Measurements from ENCODE around the gene RAB11A.

RAB11A gene

GRCh38 chr15:65913631-65914199 is 44.4 kb downstream of the RAB11A start:
- H3K4me2 ChIP-seq (ENCODE audit: insufficient read depth, low read length, poor library complexity, severe bottlenecking) = no peak overlapping the region
- H3K9ac ChIP-seq (ENCODE audit: low read depth, low read length, poor library complexity) = no peak overlapping the region
- DNase-seq (ENCODE audit: low spot score) = no peak
- H3K4ac ChIP-seq (ENCODE audit: low read length) = no peak overlapping the region
- no peaks in the 10 kb centered on the region for H3K9me3 ChIP-seq (replicated peaks in 1 of 2; ENCODE audit: control insufficient read depth in 2 of 2, insufficient read depth in 1 of 2, low read depth in 1 of 2, low read length in 2 of 2)
- H2BK5ac ChIP-seq (ENCODE audit: low read length) = no peak overlapping the region
- no peak overlapping the region for H4K91ac ChIP-seq (ENCODE audit: low read depth, low read length, poor library complexity)
- no peak overlapping the region for H3K23ac ChIP-seq (ENCODE audit: low read depth, low read length, poor library complexity)
- H3K27ac ChIP-seq (replicated peaks; ENCODE audit: low read length) = no peak overlapping the region
- H2BK12ac ChIP-seq (ENCODE audit: low read length) = no peak overlapping the region
- no peak overlapping the region for H2BK120ac ChIP-seq (ENCODE audit: low read depth, low read length)
- H3K18ac ChIP-seq (ENCODE audit: low read length) = no peak overlapping the region
- no peak overlapping the region for H2AFZ ChIP-seq (ENCODE audit: low read length)
- H3K79me1 ChIP-seq (ENCODE audit: low read depth, low read length) = no peaks in the 10 kb centered on the region
- H2BK15ac ChIP-seq (ENCODE audit: low read length) = no peak overlapping the region
- H3K36me3 ChIP-seq (replicated peaks in 1 of 2; ENCODE audit: control insufficient read depth in 2 of 2, insufficient read depth in 2 of 2, low read length in 2 of 2) = peaks cover 3 to 25% of the 10 kb centered on the region in 2 donors
- no peak overlapping the region for H3K14ac ChIP-seq (ENCODE audit: low read length)
- no peak overlapping the region for H2AK5ac ChIP-seq (ENCODE audit: low read depth, low read length)
- no CpG with 5 or more reads among the region's 13 CpGs for WGBS, 2 donors (ENCODE audit: extremely low coverage in 2 of 2, insufficient read length in 2 of 2, insufficient replicate concordance in 1 of 2)
- peaks cover 7 to 8% of the 10 kb centered on the region in 2 donors for H3K4me1 ChIP-seq (ENCODE audit: control insufficient read depth in 2 of 2, insufficient read depth in 1 of 2, low read depth in 1 of 2, low read length in 2 of 2)
- no peaks in the 10 kb centered on the region for H3K27me3 ChIP-seq (ENCODE audit: control insufficient read depth in 3 of 3, insufficient read depth in 3 of 3, low read depth in 1 of 3, low read length in 3 of 3)
- H3K4me3 ChIP-seq (ENCODE audit: low read length in 2 of 2) = no peak overlapping the region
- H4K8ac ChIP-seq (ENCODE audit: low read depth, low read length) = no peak overlapping the region

- Histone ChIP-seq H3K27ac (replicated peaks; ENCODE audit: low read length) (no peak overlapping the region), H3K4me1 (ENCODE audit: control insufficient read depth in 2 of 2, insufficient read depth in 1 of 2, low read depth in 1 of 2, low read length in 2 of 2) (peaks cover 7 to 8% of the 10 kb centered on the region in 2 donors), H3K9me3 (replicated peaks in 1 of 2; ENCODE audit: control insufficient read depth in 2 of 2, insufficient read depth in 1 of 2, low read depth in 1 of 2, low read length in 2 of 2) (no peaks in the 10 kb centered on the region), H3K23ac (ENCODE audit: low read depth, low read length, poor library complexity) (no peak overlapping the region), H3K4me3 (ENCODE audit: low read length in 2 of 2) (no peak overlapping the region), H3K79me1 (ENCODE audit: low read depth, low read length) (no peaks in the 10 kb centered on the region), H2BK12ac (ENCODE audit: low read length) (no peak overlapping the region), H3K14ac (ENCODE audit: low read length) (no peak overlapping the region), H2AK5ac (ENCODE audit: low read depth, low read length) (no peak overlapping the region), H3K9ac (ENCODE audit: low read depth, low read length, poor library complexity) (no peak overlapping the region), H3K4me2 (ENCODE audit: insufficient read depth, low read length, poor library complexity, severe bottlenecking) (no peak overlapping the region), H2BK120ac (ENCODE audit: low read depth, low read length) (no peak overlapping the region), H2BK5ac (ENCODE audit: low read length) (no peak overlapping the region), H4K8ac (ENCODE audit: low read depth, low read length) (no peak overlapping the region), H4K91ac (ENCODE audit: low read depth, low read length, poor library complexity) (no peak overlapping the region), H3K4ac (ENCODE audit: low read length) (no peak overlapping the region), H3K36me3 (replicated peaks in 1 of 2; ENCODE audit: control insufficient read depth in 2 of 2, insufficient read depth in 2 of 2, low read length in 2 of 2) (peaks cover 3 to 19% of the 10 kb centered on the region in 2 donors), H3K18ac (ENCODE audit: low read length) (no peak overlapping the region), H2BK15ac (ENCODE audit: low read length) (no peak overlapping the region), H2AFZ (ENCODE audit: low read length) (no peak overlapping the region), H3K27me3 (ENCODE audit: control insufficient read depth in 3 of 3, insufficient read depth in 3 of 3, low read depth in 1 of 3, low read length in 3 of 3) (no peaks in the 10 kb centered on the region)
- no peak for DNase-seq (ENCODE audit: low spot score)
- no CpG with 5 or more reads among the region's 4 CpGs for WGBS, 2 donors (ENCODE audit: extremely low coverage in 2 of 2, insufficient read length in 2 of 2, insufficient replicate concordance in 1 of 2)
Measured at GRCh38 chr15:65914386-65914785, 45.1 kb downstream of the RAB11A start.

GRCh38 chr15:65914981-65915925 is 46.0 kb downstream of the RAB11A start:
- no CpG with 5 or more reads among the region's 8 CpGs for WGBS, 2 donors (ENCODE audit: extremely low coverage in 2 of 2, insufficient read length in 2 of 2, insufficient replicate concordance in 1 of 2)
- Histone ChIP-seq H3K9me3 (replicated peaks in 1 of 2; ENCODE audit: control insufficient read depth in 2 of 2, insufficient read depth in 1 of 2, low read depth in 1 of 2, low read length in 2 of 2) (no peaks in the 10 kb centered on the region), H3K14ac (ENCODE audit: low read length) (no peak overlapping the region), H3K9ac (ENCODE audit: low read depth, low read length, poor library complexity) (no peak overlapping the region), H3K4me3 (ENCODE audit: low read length in 2 of 2) (no peak overlapping the region), H3K4me1 (ENCODE audit: control insufficient read depth in 2 of 2, insufficient read depth in 1 of 2, low read depth in 1 of 2, low read length in 2 of 2) (peaks cover 7 to 8% of the 10 kb centered on the region in 2 donors), H2AFZ (ENCODE audit: low read length) (no peak overlapping the region), H3K23ac (ENCODE audit: low read depth, low read length, poor library complexity) (no peak overlapping the region), H2BK15ac (ENCODE audit: low read length) (no peak overlapping the region), H2BK12ac (ENCODE audit: low read length) (no peak overlapping the region), H3K4me2 (ENCODE audit: insufficient read depth, low read length, poor library complexity, severe bottlenecking) (no peak overlapping the region), H3K79me1 (ENCODE audit: low read depth, low read length) (no peaks in the 10 kb centered on the region), H2BK120ac (ENCODE audit: low read depth, low read length) (no peak overlapping the region), H2AK5ac (ENCODE audit: low read depth, low read length) (no peak overlapping the region), H4K91ac (ENCODE audit: low read depth, low read length, poor library complexity) (no peak overlapping the region), H3K27me3 (ENCODE audit: control insufficient read depth in 3 of 3, insufficient read depth in 3 of 3, low read depth in 1 of 3, low read length in 3 of 3) (no peaks in the 10 kb centered on the region), H2BK5ac (ENCODE audit: low read length) (no peak overlapping the region), H4K8ac (ENCODE audit: low read depth, low read length) (no peak overlapping the region), H3K4ac (ENCODE audit: low read length) (no peak overlapping the region), H3K18ac (ENCODE audit: low read length) (no peak overlapping the region), H3K36me3 (replicated peaks in 1 of 2; ENCODE audit: control insufficient read depth in 2 of 2, insufficient read depth in 2 of 2, low read length in 2 of 2) (peaks cover 3 to 10% of the 10 kb centered on the region in 2 donors), H3K27ac (replicated peaks; ENCODE audit: low read length) (no peak overlapping the region)
- DNase-seq (ENCODE audit: low spot score) = no peak

- Histone ChIP-seq H3K9ac (ENCODE audit: low read depth, low read length, poor library complexity) (peak overlapping the region; percentile 35), H2AK5ac (ENCODE audit: low read depth, low read length) (peak overlapping the region; percentile 60), H3K4me2 (ENCODE audit: insufficient read depth, low read length, poor library complexity, severe bottlenecking) (no peak overlapping the region), H2BK5ac (ENCODE audit: low read length) (no peak overlapping the region), H3K36me3 (replicated peaks in 1 of 2; ENCODE audit: control insufficient read depth in 2 of 2, insufficient read depth in 2 of 2, low read length in 2 of 2) (peaks cover 1 to 3% of the 10 kb centered on the region in 2 donors), H2BK120ac (ENCODE audit: low read depth, low read length) (no peak overlapping the region), H3K18ac (ENCODE audit: low read length) (peak overlapping the region; percentile 34), H3K14ac (ENCODE audit: low read length) (no peak overlapping the region), H3K4ac (ENCODE audit: low read length) (no peak overlapping the region), H3K4me3 (ENCODE audit: low read length in 2 of 2) (no peak overlapping the region), H3K27ac (replicated peaks; ENCODE audit: low read length) (no peak overlapping the region), H3K79me1 (ENCODE audit: low read depth, low read length) (no peaks in the 10 kb centered on the region), H3K9me3 (replicated peaks in 1 of 2; ENCODE audit: control insufficient read depth in 2 of 2, insufficient read depth in 1 of 2, low read depth in 1 of 2, low read length in 2 of 2) (no peaks in the 10 kb centered on the region), H3K27me3 (ENCODE audit: control insufficient read depth in 3 of 3, insufficient read depth in 3 of 3, low read depth in 1 of 3, low read length in 3 of 3) (no peaks in the 10 kb centered on the region), H4K8ac (ENCODE audit: low read depth, low read length) (no peak overlapping the region), H2BK12ac (ENCODE audit: low read length) (no peak overlapping the region), H4K91ac (ENCODE audit: low read depth, low read length, poor library complexity) (no peak overlapping the region), H3K23ac (ENCODE audit: low read depth, low read length, poor library complexity) (no peak overlapping the region), H3K4me1 (ENCODE audit: control insufficient read depth in 2 of 2, insufficient read depth in 1 of 2, low read depth in 1 of 2, low read length in 2 of 2) (peaks cover 7 to 8% of the 10 kb centered on the region in 2 donors), H2BK15ac (ENCODE audit: low read length) (no peak overlapping the region), H2AFZ (ENCODE audit: low read length) (no peak overlapping the region)
- WGBS, 2 donors (ENCODE audit: extremely low coverage in 2 of 2, insufficient read length in 2 of 2, insufficient replicate concordance in 1 of 2) = no CpG with 5 or more reads among the region's 7 CpGs
- no peak for DNase-seq (ENCODE audit: low spot score)
Measured at GRCh38 chr15:65916041-65916663, 46.9 kb downstream of the RAB11A start.
